WTC11 (cell line): ENCODE measurements around the gene JADE2.

ENCODE experiments used
- CTCF ChIP-seq: fragments of 200-600 bp; IDR thresholded peaks from 2 replicates; pipeline ENCODE4 v1.8.0; 2022; ENCODE audit warnings: antibody characterized with exemption
- JAZF1 ChIP-seq: fragments of 250-450 bp; sonication (Bioruptor Pico); IDR thresholded peaks from 2 replicates; pipeline ENCODE4 v1.9.0; 2021; ENCODE audit warnings: moderate library complexity, mild to moderate bottlenecking, inconsistent platforms
- ZNF263 ChIP-seq: sonication (generic); formaldehyde crosslinking; IDR thresholded peaks from 2 replicates; pipeline ENCODE4 v1.8.1; 2022; ENCODE audit warnings: low read depth, mild to moderate bottlenecking, moderate library complexity, missing genetic modification reagents
- TF ChIP-seq, protein P1 (sequence below): sonication (generic); formaldehyde crosslinking; IDR thresholded peaks from 2 replicates; pipeline ENCODE4 v1.8.1; 2022; ENCODE audit warnings: mild to moderate bottlenecking, missing genetic modification reagents, moderate library complexity, borderline replicate concordance
- TF ChIP-seq, protein P2 (sequence below): sonication (generic); formaldehyde crosslinking; IDR thresholded peaks from 2 replicates; pipeline ENCODE4 v1.8.1; 2022; ENCODE audit warnings: low read depth, missing genetic modification reagents, borderline replicate concordance

- no peak for TF ChIP-seq CTCF
- no peak for TF ChIP-seq ZNF263 (CRISPR knock-in tag)
- TF ChIP-seq JAZF1 (CRISPR knock-in tag), result no peak
- TF ChIP-seq, protein P1, sequence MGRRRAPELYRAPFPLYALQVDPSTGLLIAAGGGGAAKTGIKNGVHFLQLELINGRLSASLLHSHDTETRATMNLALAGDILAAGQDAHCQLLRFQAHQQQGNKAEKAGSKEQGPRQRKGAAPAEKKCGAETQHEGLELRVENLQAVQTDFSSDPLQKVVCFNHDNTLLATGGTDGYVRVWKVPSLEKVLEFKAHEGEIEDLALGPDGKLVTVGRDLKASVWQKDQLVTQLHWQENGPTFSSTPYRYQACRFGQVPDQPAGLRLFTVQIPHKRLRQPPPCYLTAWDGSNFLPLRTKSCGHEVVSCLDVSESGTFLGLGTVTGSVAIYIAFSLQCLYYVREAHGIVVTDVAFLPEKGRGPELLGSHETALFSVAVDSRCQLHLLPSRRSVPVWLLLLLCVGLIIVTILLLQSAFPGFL (CRISPR knock-in tag), result no peak
- TF ChIP-seq, protein P2, sequence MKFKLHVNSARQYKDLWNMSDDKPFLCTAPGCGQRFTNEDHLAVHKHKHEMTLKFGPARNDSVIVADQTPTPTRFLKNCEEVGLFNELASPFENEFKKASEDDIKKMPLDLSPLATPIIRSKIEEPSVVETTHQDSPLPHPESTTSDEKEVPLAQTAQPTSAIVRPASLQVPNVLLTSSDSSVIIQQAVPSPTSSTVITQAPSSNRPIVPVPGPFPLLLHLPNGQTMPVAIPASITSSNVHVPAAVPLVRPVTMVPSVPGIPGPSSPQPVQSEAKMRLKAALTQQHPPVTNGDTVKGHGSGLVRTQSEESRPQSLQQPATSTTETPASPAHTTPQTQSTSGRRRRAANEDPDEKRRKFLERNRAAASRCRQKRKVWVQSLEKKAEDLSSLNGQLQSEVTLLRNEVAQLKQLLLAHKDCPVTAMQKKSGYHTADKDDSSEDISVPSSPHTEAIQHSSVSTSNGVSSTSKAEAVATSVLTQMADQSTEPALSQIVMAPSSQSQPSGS (CRISPR knock-in tag), result no peak
These were observed 53.9 kb downstream of the JADE2 start for GRCh38 chr5:134579284-134579771.
